ENCODE measurements around the gene MAP3K10.

MAP3K10 gene

DNA sequence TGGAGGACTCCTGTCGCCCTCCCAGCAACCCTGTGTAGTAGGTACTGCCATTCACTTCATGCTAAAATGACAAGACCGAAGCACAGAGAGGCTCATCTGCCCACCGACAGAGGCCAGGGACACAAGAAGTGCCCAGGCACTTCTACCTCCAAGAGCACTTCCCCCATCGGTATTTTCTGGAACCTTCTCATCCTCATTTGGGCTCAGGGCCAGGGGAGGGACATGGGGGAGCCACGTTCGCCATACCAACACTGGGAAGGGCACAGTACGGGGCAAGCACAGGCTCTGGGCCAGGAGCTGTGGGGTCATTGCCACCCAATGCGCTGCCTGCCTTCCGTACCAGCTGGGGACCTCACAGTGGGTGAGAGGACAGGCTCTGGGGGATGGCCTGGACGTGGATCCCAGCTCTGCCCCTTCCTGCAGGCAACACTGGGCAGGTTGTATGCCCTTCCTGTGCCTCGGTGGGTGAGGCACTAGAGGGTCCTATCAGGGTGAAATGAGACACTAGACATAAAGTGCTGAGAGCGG, 56.6 kb downstream of the MAP3K10 start:
- no peak for DNase-seq (ENCODE audit: low read depth in 2 of 2, low spot score in 1 of 2)

GRCh38 chr19:40249201-40249600, 58.0 kb downstream of the MAP3K10 start:
- DNase-seq (ENCODE audit: low read depth in 2 of 2, low spot score in 1 of 2) = no peak

DNA sequence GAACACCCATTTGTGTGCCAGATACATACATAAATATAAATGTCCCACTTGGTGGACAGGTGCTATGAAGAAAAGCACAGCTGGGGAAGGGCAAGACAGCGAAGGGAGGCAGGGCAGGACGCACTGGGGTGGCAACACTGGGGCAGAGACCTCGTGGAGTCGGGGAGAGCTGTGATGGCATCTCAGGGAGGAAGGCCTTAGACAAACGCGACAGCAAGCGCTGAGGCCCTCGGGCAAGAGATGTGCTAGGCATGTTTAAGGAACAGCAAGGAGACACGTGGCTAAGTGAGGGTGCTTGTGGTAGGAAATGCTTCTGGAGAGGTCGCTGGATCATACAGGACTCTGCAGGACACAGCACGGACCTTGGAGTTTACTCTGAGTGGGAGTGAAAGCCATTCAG, 58.6 kb downstream of the MAP3K10 start:
- no peak for DNase-seq (ENCODE audit: low read depth in 2 of 2, low spot score in 1 of 2)

DNA sequence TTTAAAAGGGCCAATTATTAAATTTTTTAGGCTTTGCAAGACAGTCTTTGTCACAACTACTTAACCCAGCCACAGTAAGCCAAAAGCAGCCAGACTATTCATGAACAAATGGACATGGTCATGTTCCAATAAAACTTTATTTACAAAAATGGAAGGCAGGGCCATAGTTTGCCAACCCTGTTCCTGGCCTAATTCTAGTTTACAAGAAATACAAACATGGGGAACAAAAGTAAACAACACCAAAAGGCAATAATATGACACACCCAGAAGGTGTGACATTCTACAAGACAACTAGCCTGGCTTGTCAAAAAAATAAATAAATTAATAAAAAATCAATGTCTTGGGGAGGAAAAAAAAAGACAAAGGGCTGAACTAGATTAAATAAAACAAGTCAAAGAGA, 60.0 kb downstream of the MAP3K10 start:
- DNase-seq (ENCODE audit: low read depth in 2 of 2, low spot score in 1 of 2) = no peak

GRCh38 chr19:40251991-40252390, 60.8 kb downstream of the MAP3K10 start:
- DNase-seq (ENCODE audit: low read depth in 2 of 2, low spot score in 1 of 2) = no peak

DNA sequence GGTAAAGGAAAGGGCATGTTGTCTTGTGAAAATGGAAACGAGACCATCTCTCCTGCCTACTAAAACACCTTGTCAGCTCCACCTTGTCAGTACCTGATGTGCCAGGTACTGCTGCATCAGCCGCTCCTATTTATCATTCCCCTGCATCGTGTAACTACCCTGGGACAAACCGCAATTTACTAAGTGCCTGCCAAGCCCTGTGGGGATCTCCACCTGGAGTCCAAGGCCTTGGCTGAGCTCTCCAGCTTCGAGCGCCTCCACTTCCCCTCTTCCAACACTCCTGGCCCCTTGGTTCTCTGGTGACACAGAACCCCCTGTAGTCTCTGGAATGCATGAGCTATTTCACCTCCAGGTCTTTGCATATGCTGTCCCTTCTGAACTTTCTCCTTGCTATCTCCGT, 61.2 kb downstream of the MAP3K10 start:
- no peak for DNase-seq (ENCODE audit: low read depth in 2 of 2, low spot score in 1 of 2)

GRCh38 chr19:40253611-40254092, 62.4 kb downstream of the MAP3K10 start:
- no peak for DNase-seq (ENCODE audit: low read depth in 2 of 2, low spot score in 1 of 2)

DNA sequence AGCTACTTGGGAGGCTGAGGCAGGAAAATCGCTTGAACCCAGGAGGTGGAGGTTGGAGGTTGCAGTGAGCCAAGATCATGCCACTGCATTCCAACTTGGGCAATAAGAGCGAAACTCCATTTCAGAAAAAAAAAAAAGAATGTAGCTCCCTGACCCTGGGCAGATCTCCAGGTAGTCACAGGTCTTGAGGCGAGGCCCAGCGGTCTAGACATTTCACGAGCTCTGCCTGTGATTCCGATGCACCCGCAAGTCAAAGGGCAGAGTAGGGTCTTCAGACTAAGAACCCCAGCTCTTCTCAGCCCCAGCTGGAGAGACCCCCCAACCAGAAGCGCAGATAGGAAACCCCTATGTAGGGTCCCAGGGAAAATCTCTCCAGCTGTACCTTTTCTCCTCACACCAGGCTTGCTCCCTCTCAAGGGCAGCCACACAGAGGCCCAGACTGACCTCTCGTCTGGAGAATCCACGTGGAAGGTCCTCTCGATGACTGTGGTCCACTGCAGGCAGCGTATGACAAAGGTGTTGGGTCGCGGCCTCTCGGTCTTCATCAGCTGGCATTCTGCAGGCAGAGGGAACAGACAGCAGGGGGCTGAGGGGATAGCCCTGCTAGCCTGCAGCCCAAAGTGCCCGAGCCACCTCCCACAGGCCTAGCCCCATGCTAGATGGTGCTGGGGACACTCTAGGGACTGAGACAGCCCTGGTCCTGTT, 63.6 kb downstream of the MAP3K10 start:
- no peak for DNase-seq (ENCODE audit: low read depth in 2 of 2, low spot score in 1 of 2)

- DNase-seq (ENCODE audit: low read depth in 2 of 2, low spot score in 1 of 2) = no peak
These were observed 64.5 kb downstream of the MAP3K10 start for GRCh38 chr19:40255619-40256166.

DNA sequence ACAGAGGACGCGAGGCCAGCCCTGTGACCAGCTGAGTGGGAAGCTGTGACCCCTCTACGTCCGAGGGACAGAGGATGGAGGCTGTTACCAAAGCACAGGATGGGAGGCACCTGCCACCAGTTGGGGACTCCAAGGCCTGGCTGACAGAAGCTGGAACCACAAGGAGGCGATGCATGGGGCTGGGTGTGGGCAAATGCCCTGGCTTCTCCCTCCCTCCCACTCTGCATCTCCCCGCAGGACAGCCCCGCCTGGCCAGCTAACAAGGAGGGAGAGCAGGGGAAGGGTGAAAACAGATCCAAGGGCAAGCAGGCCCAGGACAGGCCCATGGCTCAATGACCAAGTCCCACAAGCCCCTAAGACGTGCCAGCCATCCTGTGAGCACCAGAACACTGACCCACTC, 65.3 kb downstream of the MAP3K10 start:
- DNase-seq (ENCODE audit: low read depth in 2 of 2, low spot score in 1 of 2) = no peak

- DNase-seq (ENCODE audit: low read depth in 2 of 2, low spot score in 1 of 2) = no peak
These were observed 65.9 kb downstream of the MAP3K10 start for GRCh38 chr19:40257096-40257517.

GRCh38 chr19:40261631-40262030, 70.4 kb downstream of the MAP3K10 start:
- no peak for DNase-seq (ENCODE audit: low read depth in 2 of 2, low spot score in 1 of 2)

- DNase-seq (ENCODE audit: low read depth in 2 of 2, low spot score in 1 of 2) = no peak
These were observed 71.2 kb downstream of the MAP3K10 start for GRCh38 chr19:40262422-40262821.

GRCh38 chr19:40263440-40264313, 72.5 kb downstream of the MAP3K10 start:
- no peak for DNase-seq (ENCODE audit: low read depth in 2 of 2, low spot score in 1 of 2)

DNA sequence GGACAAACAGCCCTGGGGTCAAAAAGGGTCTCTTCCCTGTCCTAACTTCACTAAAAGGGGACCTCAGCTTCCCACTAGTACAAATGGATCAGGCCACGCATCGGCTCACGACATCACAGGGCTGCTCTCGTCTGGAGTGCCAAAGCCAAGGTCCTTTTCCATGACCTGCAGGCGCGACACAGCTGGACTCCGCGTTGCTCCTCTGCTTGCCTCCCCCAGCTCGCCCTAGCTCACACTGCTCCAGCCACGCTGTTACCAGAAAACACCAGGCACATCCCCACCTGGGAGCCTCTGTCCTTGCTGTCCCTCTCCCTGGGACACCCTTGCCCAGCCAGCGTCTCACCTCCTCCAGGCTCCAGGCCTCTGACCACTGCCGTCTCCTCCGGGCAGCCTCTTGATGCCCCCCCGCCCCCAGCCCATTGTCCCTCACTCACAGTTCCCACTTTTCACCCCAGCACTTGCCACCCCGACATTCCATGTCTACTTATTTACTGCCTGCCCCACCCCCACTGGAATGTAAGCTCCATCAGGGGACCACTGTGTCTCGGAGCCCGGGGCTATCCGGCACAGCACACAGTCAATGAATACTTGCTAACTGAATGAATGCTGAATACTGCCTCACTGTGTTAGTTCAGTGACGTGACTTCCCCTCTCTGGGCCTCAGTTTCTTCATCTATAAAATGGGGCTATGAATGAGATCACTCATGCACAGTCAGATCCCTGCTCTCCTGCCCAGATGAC, 73.3 kb downstream of the MAP3K10 start:
- DNase-seq (ENCODE audit: low read depth in 2 of 2, low spot score in 1 of 2) = no peak
